Prostate gland (tissue), 2 donors: Measurements from ENCODE around the gene CENPP.

ENCODE experiments used
- POLR2A ChIP-seq: fragments of 450-650 bp; IDR thresholded peaks from one replicate; pipeline ENCODE4 v1.6.1; 2016; ENCODE audit warnings: antibody characterized with exemption, mild to moderate bottlenecking
- POLR2AphosphoS5 ChIP-seq: sonication (generic); formaldehyde crosslinking; IDR thresholded peaks from one replicate; pipeline ENCODE4 v1.6.1; 2017; ENCODE audit warnings: antibody characterized with exemption
- TF ChIP-seq, protein P1 (sequence below), 4 experiments: fragments of 200-600 bp in 2 of 4; fragments of 450-650 bp in 2 of 4; sonication (generic) in 2 of 4; IDR thresholded peaks; 1 replicate in 3 of 4; 2 replicates in 1 of 4; pipeline ENCODE4 v1.5.1; 2016 to 2019; ENCODE audit warnings: antibody characterized with exemption in 4 of 4, mild to moderate bottlenecking in 2 of 4, moderate library complexity in 2 of 4

GRCh38 chr9:92385477-92385876 is 59.7 kb downstream of the CENPP start:
- TF ChIP-seq, protein P1, sequence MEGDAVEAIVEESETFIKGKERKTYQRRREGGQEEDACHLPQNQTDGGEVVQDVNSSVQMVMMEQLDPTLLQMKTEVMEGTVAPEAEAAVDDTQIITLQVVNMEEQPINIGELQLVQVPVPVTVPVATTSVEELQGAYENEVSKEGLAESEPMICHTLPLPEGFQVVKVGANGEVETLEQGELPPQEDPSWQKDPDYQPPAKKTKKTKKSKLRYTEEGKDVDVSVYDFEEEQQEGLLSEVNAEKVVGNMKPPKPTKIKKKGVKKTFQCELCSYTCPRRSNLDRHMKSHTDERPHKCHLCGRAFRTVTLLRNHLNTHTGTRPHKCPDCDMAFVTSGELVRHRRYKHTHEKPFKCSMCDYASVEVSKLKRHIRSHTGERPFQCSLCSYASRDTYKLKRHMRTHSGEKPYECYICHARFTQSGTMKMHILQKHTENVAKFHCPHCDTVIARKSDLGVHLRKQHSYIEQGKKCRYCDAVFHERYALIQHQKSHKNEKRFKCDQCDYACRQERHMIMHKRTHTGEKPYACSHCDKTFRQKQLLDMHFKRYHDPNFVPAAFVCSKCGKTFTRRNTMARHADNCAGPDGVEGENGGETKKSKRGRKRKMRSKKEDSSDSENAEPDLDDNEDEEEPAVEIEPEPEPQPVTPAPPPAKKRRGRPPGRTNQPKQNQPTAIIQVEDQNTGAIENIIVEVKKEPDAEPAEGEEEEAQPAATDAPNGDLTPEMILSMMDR (IDR thresholded peaks at IDR 0.05) = no peak
- TF ChIP-seq POLR2AphosphoS5 = no peak
- TF ChIP-seq POLR2A = no peak
